Measurements from ENCODE around the gene YOD1. TPM values are rescaled to one million over a fixed set of nuclear protein-coding genes. Genes with fewer than 3 reads are reported as not detected.

The YOD1 gene
- polyA plus RNA-seq, 3 donors, result 15.1 to 16.2 (median 16.1) TPM

DNA sequence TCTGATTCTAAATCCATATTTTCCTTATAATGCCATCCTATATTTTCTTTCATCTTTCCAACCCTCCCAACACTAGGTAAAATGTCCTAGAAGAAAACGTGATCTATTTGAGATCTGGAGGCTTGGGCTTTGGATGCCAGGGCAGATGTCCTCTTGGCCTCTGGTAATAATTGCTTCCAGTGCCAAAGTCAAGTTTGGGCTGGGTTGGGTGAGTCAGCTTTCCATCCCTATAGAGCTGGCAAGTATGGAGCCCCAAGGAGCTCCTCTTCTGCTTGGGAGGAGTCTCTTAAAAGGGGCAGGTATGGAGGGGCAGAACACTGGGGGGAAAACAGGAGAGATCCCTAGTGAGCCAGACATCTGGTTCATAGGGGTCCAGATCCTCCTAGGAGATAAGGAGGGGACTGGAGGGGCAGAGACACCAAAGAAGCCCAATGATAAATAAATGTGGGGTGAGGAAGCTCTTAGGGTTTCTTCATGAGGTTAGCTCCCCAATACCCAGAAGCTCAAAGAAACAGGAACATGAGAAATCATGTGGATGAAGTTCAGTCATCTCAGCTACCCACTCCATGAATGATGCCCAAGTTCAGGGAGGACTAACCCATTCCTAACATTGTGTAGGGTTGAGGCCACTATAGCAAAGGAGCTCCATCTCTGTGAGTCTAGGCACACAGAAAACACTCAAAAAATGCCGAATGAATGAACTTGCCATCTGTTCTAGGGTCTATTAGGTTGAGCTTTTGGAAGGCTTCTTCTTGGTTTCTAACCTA is 21.9 kb downstream of the YOD1 start:
- DNase-seq (ENCODE audit: low read depth in 3 of 3, low spot score in 2 of 3), result no peak

DNA sequence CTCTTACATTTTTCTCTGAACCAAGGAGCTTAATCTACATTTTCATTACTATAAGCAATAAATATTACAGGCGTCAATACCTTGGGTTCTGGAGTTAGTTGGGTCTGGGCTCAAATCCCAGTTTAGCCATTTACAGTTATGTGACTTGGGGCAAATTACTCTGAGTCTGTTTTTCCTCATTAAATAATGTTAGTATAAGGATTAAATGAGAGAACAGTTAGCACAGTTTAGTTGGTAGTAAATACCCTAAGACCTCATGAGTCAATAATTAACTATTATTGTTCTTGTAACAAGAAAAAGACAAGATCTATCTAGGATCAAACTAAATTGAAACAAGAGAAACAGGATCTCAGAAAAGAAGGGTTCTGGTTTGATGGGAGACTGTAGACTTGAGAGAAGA is 23.1 kb downstream of the YOD1 start:
- DNase-seq (ENCODE audit: low read depth in 3 of 3, low spot score in 2 of 3), result no peak

DNA sequence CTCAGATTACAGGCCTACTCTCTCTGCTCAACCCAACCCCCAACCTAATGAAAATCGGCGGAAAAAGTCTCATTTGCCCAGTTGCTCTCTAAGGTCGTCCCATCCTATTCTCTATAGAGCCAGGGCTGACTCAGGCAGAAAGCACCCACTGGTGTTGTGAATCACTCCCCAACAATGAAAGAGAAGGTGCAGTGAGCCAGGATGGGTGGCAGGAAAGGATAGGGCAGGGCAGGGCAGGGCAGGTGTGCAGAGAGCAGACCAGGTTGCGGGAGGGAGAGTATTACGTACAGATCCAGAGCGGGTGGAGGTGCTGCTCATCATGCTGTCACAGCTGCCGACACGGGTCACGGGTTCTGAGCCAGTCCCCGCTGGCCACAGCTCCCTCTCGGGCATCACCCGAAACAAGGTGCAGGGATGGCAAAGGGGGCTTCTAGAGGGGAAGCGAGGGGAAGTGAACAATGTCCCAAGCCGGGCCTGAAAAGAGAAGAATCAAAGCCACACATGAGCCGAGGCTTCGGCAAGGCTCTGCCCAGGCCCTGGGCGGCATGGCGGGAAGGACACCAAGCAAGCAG is 23.7 kb downstream of the YOD1 start:
- no peak for DNase-seq (ENCODE audit: low read depth in 3 of 3, low spot score in 2 of 3)

DNA sequence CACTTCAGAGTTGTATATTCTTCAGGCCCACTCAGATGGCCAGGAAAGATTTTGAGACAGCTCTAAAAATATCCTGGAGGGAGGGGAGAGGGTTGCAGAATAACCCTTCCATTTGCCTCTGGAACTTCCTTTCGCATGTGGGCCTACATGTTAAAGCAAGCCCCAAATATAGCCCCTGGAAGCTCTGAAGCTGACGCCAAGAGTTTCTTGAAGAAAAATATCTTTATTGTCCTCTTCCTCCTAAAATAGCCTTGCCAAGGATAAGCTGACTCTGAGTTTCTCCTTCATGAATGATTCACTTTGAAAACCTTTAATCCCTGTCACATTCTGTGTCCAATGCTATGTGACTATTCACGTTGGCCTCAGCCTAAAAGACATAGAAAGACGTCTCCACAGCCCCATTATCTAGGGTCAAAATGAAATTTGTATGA is 24.9 kb downstream of the YOD1 start:
- no peak for DNase-seq (ENCODE audit: low read depth in 3 of 3, low spot score in 2 of 3)

DNA sequence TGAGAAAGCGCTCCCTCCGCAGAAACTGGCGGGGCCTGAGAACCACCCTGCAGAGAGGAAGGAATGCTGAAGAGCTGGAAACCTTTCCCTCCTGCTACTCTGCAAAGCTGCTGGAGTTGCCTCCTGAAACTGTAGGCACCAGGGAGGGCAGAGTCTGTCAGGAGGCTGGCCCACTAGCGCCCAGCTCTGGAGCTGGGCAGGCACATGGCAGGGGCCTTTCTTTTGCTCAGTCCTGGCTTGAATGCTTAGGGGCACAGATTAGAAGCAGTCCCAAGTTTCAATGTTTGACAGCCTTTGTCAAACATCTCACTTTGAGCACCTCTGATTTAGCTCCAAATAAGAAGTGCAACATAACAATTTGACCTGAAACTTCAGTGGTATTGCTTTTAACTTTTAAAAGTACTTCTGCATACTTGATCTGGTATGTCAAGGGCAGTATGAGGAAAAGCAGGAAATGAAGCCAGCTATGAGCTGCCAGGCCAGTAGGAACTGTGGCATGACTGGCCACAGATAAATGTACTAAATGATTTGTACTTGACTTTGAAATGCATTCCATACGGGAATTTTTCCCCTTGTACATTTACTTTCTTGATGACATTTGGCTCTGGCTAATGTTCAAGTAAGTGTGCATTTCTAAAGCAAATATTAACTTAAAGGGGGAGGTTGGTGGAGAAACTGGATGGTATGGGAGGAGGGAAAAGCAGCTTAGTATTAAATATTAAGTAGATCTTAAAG is 25.7 kb downstream of the YOD1 start:
- DNase-seq (ENCODE audit: low read depth in 3 of 3, low spot score in 2 of 3), result no peak

DNA sequence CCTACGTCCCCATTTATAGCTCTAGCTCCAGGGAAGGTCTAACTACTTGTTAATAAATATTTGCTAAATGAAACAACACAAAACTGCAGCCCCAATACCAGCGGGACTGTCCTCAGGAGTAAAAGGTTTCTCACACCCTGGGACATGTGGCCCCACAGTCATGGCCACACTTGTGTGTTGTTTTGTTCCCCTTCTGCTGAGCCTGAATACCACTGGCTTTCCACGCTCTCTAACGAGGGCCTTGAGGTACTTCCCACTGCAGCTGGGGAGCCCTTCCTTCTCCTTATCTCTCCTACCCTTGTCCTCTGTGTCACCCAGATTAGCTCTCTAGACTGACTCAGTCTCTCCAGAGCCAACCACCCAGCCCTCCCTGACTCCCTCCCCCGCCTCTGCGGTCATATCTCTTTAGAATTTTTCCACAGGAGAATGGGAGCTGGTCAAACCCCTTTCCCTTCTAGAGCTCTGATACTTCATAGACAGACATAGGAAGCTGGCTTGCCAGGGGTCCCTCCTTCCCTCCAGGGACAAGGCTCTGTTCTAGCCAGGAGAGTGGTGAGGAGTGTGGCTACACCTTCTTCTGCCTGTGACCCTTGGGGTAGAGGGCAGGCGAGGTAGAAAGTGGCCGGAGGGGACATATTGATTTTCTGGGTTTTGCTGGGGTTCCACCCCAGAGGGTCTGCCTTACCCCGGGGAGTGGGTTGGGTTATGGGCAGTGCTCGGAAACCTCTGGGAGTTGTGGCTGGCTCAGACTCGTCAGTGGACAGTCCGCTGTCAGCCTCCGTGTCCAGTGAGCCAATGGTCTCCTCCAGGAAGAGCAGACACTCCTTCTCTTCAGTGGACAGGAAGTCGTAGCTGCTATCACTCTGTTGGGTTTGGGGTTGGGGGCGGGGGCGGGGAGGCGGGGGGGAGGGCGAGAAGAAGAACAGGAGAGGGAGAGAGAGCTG is 26.5 kb downstream of the YOD1 start:
- DNase-seq (ENCODE audit: low read depth in 3 of 3, low spot score in 2 of 3), result no peak

DNA sequence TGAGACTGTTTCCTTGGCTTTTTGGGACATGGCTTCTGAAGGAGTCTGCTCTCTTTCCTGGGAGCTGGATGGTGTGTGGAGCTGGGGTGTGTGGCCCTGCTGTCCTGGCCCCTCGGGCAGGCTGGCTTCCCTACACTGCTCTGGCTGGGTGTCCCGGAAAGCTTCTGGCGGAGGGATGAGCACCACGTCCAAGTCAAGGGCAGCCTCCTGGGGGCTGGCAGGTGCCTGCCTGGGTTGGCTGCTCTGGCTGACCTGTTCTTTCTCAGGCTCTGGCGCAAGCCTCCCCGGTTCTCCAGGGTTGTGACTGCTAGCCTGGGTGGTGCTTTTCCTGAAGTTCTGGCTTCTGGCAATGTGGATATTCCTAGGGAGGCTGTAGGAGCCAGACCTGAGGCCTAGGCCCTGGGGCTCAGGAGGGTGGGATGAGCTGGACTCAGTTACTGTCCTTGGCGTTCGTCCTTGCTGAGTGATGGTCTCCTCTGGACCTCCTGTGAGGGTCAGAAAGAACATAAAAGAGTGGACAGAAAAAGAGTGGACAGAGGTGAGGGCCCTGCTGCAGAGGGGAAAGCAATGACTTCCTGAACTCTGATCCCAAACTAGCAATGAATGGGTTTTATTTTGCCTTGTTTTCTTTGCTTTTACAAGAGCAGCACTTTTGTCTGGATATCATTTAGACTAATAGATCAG is 27.9 kb downstream of the YOD1 start:
- DNase-seq (ENCODE audit: low read depth in 3 of 3, low spot score in 2 of 3), result no peak

DNA sequence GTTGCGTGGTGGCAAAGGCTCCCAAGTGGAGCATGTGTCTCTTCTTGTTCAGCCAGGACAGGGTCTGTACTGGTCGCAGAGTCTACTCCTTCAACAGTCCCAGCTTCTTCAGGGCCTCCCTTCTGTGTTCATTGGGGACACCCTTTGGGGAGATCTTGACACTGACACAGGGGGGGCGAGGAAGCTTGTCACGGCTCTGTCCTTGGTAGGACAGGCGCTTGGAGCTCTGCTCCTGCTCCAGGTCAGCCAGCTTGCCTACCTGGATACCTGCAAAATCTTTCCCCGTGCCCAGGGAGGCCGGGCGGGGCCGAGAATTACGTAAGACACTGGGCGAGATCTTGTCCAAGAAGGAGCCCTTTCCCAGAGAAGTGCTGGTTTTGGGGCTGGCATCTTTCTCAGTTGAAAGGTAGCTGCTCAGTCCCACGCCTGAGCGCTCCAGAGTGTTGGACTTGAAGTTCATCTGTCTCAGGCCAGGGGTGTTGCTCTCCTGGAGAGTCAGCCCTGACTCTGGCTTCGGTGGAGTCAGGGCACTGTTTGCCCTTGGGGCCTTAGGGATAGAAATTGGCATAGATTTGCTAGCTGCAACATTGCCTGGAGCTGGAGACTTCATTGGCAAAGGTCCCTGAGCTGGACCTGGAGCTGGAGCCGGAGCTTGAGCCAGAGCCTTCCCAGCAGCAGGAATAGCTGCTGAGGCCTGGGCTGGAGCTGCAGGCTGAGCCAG is 29.0 kb downstream of the YOD1 start:
- DNase-seq (ENCODE audit: low read depth in 3 of 3, low spot score in 2 of 3), result no peak

DNA sequence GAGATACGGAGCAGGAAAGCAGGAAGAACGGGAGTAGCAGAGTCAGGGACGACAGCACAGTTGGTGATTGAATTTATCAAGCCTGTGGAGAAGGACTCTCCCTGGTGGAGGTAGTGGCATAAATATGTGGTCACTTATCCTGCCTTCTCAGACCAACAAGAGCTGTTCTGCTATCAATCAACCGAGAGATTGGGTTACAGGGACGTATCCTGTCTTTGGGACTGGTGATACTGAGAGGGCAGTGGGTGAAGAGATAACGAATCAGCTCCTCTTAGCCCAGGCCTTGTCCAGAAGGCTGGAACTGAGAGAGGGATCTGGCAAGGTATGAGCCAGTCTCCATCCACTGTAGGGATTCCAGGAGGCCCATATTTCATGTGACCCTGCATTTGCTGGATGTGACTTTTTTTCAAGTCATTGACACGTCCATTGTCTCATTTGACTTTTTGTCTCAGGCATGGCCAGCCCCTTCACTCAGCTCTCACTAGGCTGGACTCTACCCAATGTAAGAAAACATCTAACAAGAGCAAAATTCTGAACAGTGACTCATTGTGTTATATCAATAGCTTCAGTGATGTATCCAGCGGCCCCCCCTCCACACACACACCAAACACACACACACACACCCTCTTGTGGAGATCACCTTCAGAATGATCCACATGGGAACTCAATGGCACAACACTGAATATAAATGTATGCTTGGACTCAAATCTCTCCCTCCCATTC is 29.7 kb downstream of the YOD1 start:
- DNase-seq (ENCODE audit: low read depth in 3 of 3, low spot score in 2 of 3), result no peak

DNA sequence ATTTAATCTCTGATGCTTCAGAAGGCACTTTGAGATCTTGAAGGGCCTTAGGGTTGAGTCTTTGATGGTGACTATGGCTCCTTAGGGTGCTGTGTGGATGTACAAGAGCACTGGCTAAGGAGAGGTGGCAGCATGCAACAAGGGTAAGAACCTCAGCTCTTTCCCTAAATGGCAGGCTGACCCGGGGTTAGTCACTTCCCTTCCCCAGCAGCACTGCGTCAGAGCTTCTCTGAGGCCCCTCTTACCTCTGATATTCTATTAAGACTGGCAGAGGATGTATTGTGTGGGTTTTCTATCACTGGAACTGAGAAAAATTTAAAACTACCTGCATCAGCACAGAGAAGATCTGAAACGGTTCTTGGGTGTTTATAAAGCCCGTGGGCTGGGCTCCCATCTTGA is 30.3 kb downstream of the YOD1 start:
- DNase-seq (ENCODE audit: low read depth in 3 of 3, low spot score in 2 of 3), result no peak

DNA sequence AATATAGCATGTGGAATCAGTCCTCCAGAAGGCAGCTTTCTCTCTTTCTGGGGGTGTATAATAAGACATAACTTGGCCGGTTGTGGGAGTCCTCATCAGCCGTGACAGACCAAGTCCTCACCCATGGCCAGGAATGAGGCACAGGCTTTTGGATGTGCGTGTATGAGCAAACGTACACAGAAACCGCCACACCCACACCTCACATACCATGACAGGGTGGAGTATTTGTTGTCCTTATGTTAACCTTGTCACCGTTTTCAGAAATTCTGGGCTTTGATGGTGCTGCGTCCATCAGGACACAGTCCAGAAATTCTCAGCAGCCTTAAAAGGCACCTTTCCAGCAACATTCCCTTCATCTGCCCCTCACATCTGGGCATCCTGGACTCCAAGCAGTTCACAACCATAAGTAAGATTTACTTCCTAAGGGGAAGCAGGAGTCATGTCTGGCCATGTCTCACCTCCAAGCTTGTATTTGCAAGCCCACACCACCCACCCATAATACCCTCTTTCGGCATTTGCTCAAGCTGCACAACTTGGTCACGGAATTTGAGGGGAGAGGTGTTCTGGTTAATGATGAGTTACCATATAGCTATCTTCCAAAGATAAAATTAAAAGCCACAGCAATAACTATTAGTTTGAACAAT is 30.8 kb downstream of the YOD1 start:
- no peak for DNase-seq (ENCODE audit: low read depth in 3 of 3, low spot score in 2 of 3)

DNA sequence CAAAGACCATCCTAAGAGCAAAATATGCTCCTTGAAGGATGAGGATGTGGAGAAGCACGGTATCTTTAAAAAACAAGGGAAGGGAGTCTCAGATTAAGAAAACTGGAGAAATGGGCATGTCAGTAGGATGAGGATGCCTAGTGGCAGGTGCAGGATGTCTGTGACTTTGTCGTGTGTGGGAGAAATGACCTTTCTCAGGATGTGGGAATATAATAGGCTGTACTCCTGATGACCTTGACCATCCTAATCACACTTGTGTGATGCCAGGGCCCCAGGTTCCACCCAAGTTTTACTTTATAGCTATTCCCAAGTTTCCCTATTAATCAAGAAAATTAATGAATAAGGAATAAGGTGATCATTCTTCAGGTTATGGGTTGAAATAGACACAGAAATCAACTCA is 31.3 kb downstream of the YOD1 start:
- no peak for DNase-seq (ENCODE audit: low read depth in 3 of 3, low spot score in 2 of 3)

DNA sequence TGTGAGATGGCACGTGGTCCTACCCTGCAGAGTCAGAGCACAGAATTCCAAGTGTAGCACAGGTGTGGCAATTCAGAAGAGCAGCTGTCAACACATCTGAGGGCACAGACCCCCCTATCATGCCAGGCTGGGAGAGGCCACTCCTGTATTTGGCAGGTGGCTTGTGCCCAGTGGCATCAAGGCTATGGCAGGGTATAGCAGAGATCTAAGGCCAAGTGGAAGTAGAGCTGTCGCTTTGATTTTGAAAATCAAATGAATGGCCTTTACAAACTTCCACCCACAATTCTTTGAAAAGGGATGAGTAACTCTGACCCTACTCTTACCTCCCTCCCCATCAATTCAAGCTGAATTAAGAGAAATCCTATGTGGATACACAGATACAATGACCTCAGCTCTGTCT is 31.8 kb downstream of the YOD1 start:
- DNase-seq (ENCODE audit: low read depth in 3 of 3, low spot score in 2 of 3), result no peak

DNA sequence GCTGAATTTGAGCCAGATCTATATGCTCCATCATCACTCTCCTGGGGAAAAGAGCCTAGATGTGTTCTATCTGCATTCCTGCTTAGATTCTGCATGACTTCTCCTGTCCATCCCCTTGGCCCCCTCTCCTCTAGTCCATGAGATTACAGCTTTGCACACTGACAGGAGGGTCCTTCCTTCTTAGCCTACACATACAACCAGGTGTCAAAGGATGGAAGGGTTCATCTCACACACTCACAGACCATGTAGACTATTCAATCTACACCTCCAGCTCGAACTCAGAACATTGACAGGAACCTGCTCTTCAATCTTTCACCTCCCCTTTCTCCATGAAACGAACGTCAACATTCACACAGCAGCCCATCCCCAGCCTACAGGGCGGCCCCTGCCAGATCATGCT is 32.3 kb downstream of the YOD1 start:
- no peak for DNase-seq (ENCODE audit: low read depth in 3 of 3, low spot score in 2 of 3)

DNA sequence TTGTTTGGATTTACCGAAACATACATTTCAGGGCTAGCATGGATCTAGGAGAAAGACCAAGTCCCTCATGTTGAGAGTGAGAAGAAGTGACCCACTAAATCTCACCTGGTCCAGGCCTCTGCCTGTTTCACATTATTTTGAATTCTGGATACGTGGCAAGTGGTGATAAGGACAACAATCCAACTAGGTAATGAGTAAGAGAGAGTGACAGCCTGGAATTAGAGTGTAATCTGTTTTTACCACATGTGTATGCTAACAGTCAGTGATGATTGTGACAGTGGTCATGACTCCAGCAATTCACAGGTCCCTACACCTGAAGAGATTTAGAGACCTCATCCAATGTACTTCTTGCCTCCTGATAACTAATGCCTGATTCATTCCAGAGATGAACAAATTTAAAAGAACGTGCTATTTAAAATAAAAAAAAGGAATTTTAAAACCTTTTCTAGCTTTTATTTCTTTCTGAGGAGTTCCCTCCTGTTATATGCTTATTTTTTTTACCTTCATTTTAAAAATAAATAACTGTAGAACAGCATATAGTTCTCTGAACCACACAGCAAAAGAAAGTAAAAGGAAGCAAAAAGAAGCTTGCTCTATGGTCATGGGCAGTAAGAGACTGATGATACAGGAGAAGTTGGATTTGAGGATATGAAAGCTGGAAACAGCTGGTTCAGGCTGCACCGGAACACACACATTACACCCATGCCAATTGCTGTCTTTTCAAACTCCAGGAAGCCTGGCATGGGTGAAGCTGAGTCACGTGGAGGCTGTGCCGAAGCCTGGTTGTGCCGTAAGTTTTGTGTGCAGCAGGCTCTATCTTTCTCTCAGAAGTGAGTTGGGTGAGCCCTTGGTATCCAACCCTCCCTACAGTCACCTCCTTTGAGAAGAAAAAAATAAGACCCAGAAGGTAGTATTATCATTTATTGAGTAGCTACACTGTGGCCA is 33.1 kb downstream of the YOD1 start:
- no peak for DNase-seq (ENCODE audit: low read depth in 3 of 3, low spot score in 2 of 3)

DNA sequence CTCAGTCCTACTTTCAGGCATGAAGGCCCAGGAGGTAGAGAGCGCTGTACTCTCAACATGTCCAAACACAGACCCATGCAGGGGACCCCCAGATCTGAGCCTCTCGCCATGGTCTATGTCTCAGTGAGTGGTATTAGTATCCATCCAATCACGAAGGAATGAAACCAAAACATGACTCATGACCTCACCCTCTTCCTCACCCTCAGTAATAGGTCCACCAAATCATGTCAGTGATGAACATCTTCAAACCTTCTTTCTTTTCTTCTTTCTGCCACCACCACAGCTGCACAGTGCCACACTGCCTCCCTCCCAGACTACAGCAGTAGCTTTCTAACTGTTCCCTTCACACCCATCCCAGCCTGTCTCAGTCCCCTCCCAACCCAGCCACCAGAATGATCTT is 35.2 kb downstream of the YOD1 start:
- DNase-seq (ENCODE audit: low read depth in 3 of 3, low spot score in 2 of 3), result no peak

DNA sequence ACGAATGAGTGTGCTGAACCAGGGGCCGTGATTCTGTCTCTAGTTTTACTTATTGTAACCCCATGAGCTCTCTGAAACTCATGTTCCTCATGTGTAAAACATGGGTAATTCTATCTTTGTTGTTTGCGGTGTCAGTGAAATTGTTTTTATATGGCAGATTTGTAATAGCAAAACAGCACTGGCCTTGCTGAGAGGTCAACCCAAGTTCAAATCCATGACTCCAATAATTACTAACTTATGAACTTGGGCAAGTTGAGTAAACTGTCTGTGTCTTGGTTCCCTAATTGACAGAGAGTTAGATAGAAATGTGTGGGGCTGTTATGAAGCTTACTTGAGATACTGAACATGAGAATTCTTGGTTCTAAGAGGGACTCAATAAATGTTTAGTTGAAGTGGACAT is 36.3 kb downstream of the YOD1 start:
- no peak for DNase-seq (ENCODE audit: low read depth in 3 of 3, low spot score in 2 of 3)

All from right renal cortex interstitium (tissue), 3 donors.